Sigmoid colon (tissue), 7 donors: ENCODE data around the gene CPVL. TPM values are rescaled to one million over a fixed set of nuclear protein-coding genes. Genes with fewer than 3 reads are reported as not detected.

Source experiments
- DNase-seq: peaks from one replicate; pipeline ENCODE4 v3.0.0-alpha.2; 2019
- H3K27ac ChIP-seq, 4 donors: fragments of 200-600 bp; sonication (generic); one replicate each; pipeline ENCODE4 v1.5.1; 2016 to 2019; ENCODE audit warnings: mild to moderate bottlenecking in 1 of 4
- H3K27me3 ChIP-seq, 3 donors: fragments of 200-600 bp; sonication (generic); one replicate each; pipeline ENCODE4 v1.5.1; 2019; ENCODE audit warnings: mild to moderate bottlenecking in 1 of 3
- H3K36me3 ChIP-seq, 4 donors: fragments of 200-600 bp; sonication (generic); one replicate each; pipeline ENCODE4 v1.5.1; 2016 to 2019
- H3K4me1 ChIP-seq, 4 donors: fragments of 200-600 bp; sonication (generic); one replicate each; pipeline ENCODE4 v1.5.1; 2017 to 2019
- H3K4me3 ChIP-seq, 4 donors: fragments of 200-600 bp; sonication (generic); one replicate each; pipeline ENCODE4 v1.5.1; 2017 to 2019; ENCODE audit warnings: mild to moderate bottlenecking in 2 of 4, moderate library complexity in 1 of 4
- H3K9me3 ChIP-seq, 4 donors: fragments of 200-600 bp in 3 of 4; sonication (generic) in 3 of 4; one replicate each; pipeline versions ENCODE4 v1.5.1 to v1.6.1; 2013 to 2019
- CTCF ChIP-seq, 4 experiments: fragments of 450-650 bp in 3 of 4; fragments of 200-600 bp in 1 of 4; IDR thresholded peaks; one replicate each; pipeline ENCODE4 v1.5.1; 2016 to 2019; ENCODE audit warnings: antibody characterized with exemption in 4 of 4, mild to moderate bottlenecking in 3 of 4, moderate library complexity in 2 of 4
- EP300 ChIP-seq, 4 donors: sonication (generic); formaldehyde crosslinking; IDR thresholded peaks; one replicate each; pipeline ENCODE4 v1.6.1; 2017; ENCODE audit warnings: antibody characterized with exemption in 4 of 4
- POLR2A ChIP-seq, 2 donors: fragments of 450-650 bp; IDR thresholded peaks; one replicate each; pipeline ENCODE4 v1.6.1; 2016; ENCODE audit warnings: antibody characterized with exemption in 2 of 2, mild to moderate bottlenecking in 2 of 2, moderate library complexity in 2 of 2
- POLR2AphosphoS5 ChIP-seq, 4 donors: sonication (generic); formaldehyde crosslinking; IDR thresholded peaks; one replicate each; pipeline ENCODE4 v1.6.1; 2017; ENCODE audit warnings: antibody characterized with exemption in 4 of 4
- WGBS, 2 donors: extraction: QIAGEN DNeasy Blood & Tissue Kit; methylation state at CpG; one replicate each; pipeline ENCODE4 v1.1.7; 2013; 5-methylcytosine and 5-hydroxymethylcytosine counted together
- intact Hi-C: fragments of 100-400 bp; cut with DNase I; formaldehyde crosslinking; loops from one replicate; pipeline ENCODE4 v1.15.1; 2023
- polyA plus RNA-seq, 3 donors: library from polyadenylated mRNA; stranded (reverse); fragments of 200-250 nt; gene quantifications; one replicate each; pipeline ENCODE4 v1.2.3, GENCODE V29; 2013
- total RNA-seq, 4 donors: library from RNA; depleted of rRNA; stranded (reverse); fragments of >200 nt; gene quantifications; one replicate each; pipeline ENCODE4 v1.1.0, GENCODE V29; 2016
- donor health status: healthy with polysubstance abuse.
- donor health status: Bipolar disorder and iron deficiency.
- donor health status: healthy.

CPVL gene
- total and polyA plus RNA-seq, 7 donors = 5.4 to 38.8 (median 20.0) TPM

- WGBS, 2 donors = 66 to 67% methylated on average over 5 of the region's 5 CpGs
- H3K9me3 ChIP-seq = no peaks in the 10 kb centered on the region
- H3K4me1 ChIP-seq = no peaks in the 10 kb centered on the region
- H3K27me3 ChIP-seq = no peaks in the 10 kb centered on the region
- H3K4me3 ChIP-seq = no peak overlapping the region
- intact Hi-C loops = no loop called here
- DNase-seq = no peak
- no peak for TF ChIP-seq POLR2AphosphoS5 (IDR thresholded peaks at IDR 0.05)
- no peak for TF ChIP-seq EP300 (IDR thresholded peaks at IDR 0.05)
- no peak for TF ChIP-seq CTCF (IDR thresholded peaks at IDR 0.05)
- no peak for TF ChIP-seq POLR2A (IDR thresholded peaks at IDR 0.05)
- no peak overlapping the region for H3K27ac ChIP-seq
- no peaks in the 10 kb centered on the region for H3K36me3 ChIP-seq
Observed at GRCh38 chr7:29071203-29071874, 75.0 kb downstream of the CPVL start.

DNA sequence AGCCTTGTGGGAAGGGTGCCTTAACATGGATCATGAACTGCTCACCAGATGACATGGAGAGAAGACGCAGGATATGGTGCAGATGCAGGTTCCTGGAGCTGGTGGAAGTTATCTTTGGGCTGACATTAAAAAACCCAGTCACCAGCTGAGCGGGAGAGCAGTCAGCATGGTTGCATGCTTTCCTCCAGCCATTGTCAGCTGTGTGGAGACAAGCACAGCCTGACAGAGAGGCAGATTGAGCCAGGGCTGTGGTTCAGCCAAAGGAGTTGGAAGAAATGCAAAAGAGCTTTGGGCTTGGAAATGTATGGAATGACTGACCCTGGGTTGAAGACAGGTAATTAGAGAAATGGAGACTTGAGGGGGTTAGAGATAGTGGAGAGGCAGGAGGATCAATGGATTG is 79.7 kb downstream of the CPVL start:
- Histone ChIP-seq H3K27me3 (no peaks in the 10 kb centered on the region), H3K4me3 (no peak overlapping the region), H3K9me3 (no peaks in the 10 kb centered on the region), H3K4me1 (no peaks in the 10 kb centered on the region), H3K36me3 (no peaks in the 10 kb centered on the region), H3K27ac (no peak overlapping the region)
- TF ChIP-seq POLR2AphosphoS5 (IDR thresholded peaks at IDR 0.05) (no peak), CTCF (IDR thresholded peaks at IDR 0.05) (no peak), EP300 (IDR thresholded peaks at IDR 0.05) (no peak), POLR2A (IDR thresholded peaks at IDR 0.05) (no peak)
- intact Hi-C loops = no loop called here
- 94 to 97% methylated on average over 2 of the region's 2 CpGs for WGBS, 2 donors
- no peak for DNase-seq

- TF ChIP-seq CTCF (IDR thresholded peaks at IDR 0.05) (no peak), POLR2AphosphoS5 (IDR thresholded peaks at IDR 0.05) (no peak), EP300 (IDR thresholded peaks at IDR 0.05) (no peak), POLR2A (IDR thresholded peaks at IDR 0.05) (no peak)
- Histone ChIP-seq H3K4me1 (no peaks in the 10 kb centered on the region), H3K36me3 (no peaks in the 10 kb centered on the region), H3K9me3 (no peaks in the 10 kb centered on the region), H3K27ac (no peak overlapping the region), H3K4me3 (no peak overlapping the region), H3K27me3 (no peaks in the 10 kb centered on the region)
- intact Hi-C loops = no loop called here
- WGBS, 2 donors = 64 to 75% methylated on average over 5 of the region's 5 CpGs
- no peak for DNase-seq
Observed at GRCh38 chr7:29065181-29065857, 81.0 kb downstream of the CPVL start.

GRCh38 chr7:29063872-29064271 is 82.5 kb downstream of the CPVL start:
- H3K36me3 ChIP-seq = no peaks in the 10 kb centered on the region
- TF ChIP-seq POLR2AphosphoS5 (IDR thresholded peaks at IDR 0.05) = no peak
- no peak for TF ChIP-seq CTCF (IDR thresholded peaks at IDR 0.05)
- no peak for TF ChIP-seq POLR2A (IDR thresholded peaks at IDR 0.05)
- TF ChIP-seq EP300 (IDR thresholded peaks at IDR 0.05) = no peak
- no peak overlapping the region for H3K27ac ChIP-seq
- H3K4me1 ChIP-seq = no peaks in the 10 kb centered on the region
- DNase-seq = no peak
- 82 to 83% methylated on average over 2 of the region's 2 CpGs for WGBS, 2 donors
- no peaks in the 10 kb centered on the region for H3K9me3 ChIP-seq
- H3K27me3 ChIP-seq = no peaks in the 10 kb centered on the region
- intact Hi-C loops = no loop called here
- no peak overlapping the region for H3K4me3 ChIP-seq
